NCI-H1048 (cell line): ENCODE measurements around the gene ZNF710.

Source experiments
- DNase-seq: peaks from one replicate; lab custom pipeline; 2025; lab: John Stamatoyannopoulos, UW

Gene ZNF710

GRCh38 chr15:90019611-90020010, 18.5 kb downstream of the ZNF710 start:
- no peak for DNase-seq

DNA sequence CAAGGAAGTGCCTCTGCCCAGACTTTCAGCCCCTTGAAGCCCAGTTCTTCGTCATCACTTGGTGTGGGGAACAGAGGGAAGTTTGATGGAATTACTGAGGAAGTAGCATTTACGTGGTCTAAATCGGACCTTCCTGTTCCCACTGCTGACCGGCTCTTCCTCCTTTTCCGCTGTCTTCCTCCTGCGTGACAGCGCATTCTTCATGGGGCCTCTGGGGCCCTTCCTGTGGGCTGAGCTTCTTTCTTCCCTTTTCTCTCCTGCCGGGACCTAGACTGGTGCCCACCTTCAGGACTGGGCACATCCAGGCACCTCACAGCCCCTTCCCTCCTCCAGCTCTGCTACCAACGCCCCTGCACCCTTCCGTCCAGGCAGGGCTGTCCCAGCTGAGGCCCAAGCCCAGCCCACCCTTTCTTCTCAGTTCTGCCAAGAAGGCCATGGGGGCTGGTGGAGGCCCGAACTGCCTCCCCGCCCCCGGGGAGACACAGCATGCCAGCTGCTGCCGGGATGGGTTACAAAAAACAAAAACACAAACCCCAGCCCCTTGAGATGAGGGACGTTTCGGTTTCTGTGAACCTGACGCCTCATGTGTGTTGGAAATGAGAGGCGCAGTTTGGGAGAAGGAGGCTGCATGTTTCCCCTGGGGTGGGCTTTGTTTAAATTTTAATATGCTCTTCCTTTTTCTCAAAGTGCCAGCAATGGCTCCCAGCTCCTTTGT, 19.1 kb downstream of the ZNF710 start:
- no peak for DNase-seq

- no peak for DNase-seq
Observed at GRCh38 chr15:90020936-90021507, 19.9 kb downstream of the ZNF710 start.

DNA sequence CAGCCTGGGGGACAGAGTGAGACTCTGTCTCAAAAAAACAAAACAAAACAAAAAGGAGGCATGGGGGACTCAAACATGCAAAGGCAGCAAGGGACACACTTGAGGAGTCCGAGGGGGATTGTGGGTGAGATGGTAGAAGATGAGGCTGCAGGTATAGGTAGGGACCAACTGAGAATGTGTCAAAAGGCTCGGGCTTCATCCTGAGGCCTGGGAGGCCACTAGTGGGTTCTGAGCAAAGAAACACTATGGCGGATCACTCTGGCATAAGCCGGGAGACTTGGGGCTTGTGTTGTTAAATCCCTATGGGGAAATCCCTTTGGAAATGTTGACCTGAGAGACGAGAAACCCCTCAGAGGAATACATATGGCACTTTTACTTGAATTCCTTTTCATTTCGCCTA, 21.2 kb downstream of the ZNF710 start:
- DNase-seq = no peak

DNA sequence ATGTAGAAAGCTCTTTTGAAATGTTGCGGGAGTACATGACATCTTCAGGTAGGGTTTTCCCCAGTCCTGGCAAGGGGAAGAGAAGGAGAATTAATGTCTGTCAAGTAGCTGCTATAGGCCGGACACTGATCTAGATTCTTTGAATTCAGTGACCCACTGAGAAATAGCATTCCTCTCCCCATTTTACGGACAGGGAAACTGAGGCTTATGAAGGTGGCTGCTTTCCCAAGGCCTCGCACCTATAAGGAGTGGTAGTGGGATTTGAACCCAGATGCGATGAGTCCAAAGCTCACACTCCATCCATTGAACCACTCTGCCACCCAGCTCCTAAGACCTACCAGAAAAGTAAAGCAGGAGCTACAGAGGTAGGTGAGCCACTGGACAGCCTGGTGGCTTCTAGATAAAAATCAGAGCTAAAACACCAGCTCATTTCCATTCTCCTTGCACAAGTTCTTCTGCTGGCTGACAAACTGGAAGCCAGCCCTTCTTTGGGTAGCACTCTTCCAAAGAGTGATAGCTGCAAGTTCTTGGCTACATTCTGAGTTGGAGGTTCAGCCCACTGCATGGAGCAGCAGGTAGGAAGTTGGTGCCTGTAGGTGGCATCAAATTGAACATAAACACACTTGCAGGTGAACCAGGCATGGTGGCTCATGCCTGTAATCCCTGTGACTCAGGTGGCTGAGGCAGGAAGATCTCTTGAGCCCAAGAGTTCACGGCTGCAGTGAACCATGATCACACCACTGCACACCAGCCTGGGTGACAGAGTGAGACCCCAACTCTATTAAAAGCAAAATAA, 22.0 kb downstream of the ZNF710 start:
- DNase-seq = no peak

DNA sequence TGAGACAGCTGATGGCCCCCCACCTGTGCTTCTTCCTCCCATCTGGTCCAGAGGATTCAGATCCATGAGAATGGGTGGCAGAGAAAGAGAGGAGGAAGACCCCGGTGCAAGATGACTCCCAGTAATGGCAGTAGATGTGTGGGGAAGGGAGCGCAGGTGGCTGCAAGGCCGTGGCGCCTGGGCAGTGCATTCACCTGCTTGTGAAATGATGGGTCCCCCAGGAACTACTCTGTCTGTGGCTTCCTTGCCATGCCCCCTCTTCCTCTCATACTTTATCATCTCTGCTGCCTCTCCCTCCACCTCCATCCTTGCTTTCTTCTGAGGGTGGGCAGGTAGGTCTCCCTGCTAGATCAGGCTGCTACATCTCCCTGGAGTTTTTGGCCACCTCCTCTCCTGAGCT, 23.3 kb downstream of the ZNF710 start:
- no peak for DNase-seq

DNA sequence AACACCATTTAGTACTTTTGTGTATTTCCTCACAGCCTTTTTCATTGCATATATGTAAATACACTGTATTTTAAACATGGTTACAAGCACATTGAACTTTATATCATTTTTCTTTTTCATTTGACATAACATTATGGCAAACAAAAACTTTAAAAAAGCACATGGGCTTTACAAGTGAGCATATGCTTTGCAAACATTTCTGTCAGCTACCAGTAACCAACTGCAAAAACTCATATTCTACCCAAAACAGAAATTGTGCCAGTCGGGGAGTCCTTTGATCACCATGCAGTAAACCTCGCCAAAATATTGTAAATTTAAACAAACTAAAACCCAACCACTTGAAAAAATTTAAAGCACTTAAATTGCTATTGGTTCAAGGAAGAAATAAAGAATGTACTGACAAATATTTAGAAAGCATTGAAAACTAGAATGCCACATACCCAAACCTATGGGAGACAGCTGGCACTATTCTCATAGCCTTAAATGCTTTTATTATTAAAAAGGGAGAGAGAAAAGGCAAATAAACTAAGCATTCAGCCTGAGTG, 24.4 kb downstream of the ZNF710 start:
- no peak for DNase-seq

GRCh38 chr15:90028376-90028944, 27.3 kb downstream of the ZNF710 start:
- no peak for DNase-seq

DNA sequence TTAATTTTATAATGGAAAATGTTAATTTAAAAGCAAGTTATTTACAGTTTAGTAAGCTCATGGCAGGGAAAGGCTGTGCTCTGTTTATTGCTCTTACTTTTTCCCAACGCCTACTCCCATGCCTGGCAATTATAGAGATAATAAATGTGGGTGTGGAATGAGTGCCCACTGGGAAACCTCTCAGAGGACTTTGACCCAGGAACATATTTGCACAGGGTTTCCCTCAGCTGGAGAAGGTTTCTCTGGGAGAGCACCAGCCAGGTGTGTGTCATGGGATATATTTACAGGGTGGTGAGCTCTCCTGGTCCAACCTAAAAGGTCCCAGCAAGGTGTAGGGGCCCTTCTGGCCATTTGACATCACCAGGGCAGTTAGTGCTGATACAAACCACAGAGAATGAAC, 27.9 kb downstream of the ZNF710 start:
- no peak for DNase-seq

DNA sequence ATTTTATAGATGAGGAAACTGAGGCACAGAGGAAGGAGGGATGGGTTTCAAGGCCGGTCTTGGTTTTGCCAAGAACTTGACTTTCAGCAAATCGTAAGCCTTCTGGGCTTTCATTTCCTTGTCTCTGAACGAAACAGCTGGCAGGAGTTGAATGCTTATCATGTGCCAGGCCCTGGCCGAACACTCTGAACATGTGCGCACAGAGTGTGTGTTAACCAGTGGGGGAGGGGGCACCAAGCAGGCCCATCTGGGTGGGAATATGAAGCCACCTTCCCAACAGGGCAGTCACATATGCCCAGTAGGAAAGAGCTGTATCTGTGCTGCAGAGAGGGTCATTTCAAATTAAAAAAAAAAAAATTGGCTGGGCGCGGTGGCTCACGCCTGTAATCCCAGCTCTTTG, 29.3 kb downstream of the ZNF710 start:
- no peak for DNase-seq

GRCh38 chr15:90031231-90031791, 30.2 kb downstream of the ZNF710 start:
- DNase-seq = no peak

DNA sequence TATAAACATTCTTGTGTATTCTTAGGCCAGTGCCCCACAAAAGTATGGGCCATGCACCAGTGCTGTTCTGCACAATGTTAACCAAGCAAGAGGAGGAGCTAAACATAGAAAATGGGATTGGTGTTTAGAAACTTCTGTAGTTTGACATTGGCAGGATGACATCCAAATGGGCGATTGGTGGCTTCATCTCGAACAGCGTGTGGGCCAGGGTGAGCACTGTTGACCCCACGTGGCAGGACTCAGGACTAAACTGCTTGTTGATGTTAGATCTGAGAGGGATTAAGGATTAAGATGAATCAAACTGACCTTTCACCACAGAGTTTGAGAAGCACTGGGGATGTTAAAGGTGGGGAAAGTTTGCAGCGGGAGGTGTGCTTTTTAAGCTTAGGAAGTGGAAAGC, 31.9 kb downstream of the ZNF710 start:
- DNase-seq = no peak

GRCh38 chr15:90033448-90033847, 32.3 kb downstream of the ZNF710 start:
- no peak for DNase-seq

- DNase-seq = no peak
Observed at GRCh38 chr15:90035095-90035839, 34.1 kb downstream of the ZNF710 start.

DNA sequence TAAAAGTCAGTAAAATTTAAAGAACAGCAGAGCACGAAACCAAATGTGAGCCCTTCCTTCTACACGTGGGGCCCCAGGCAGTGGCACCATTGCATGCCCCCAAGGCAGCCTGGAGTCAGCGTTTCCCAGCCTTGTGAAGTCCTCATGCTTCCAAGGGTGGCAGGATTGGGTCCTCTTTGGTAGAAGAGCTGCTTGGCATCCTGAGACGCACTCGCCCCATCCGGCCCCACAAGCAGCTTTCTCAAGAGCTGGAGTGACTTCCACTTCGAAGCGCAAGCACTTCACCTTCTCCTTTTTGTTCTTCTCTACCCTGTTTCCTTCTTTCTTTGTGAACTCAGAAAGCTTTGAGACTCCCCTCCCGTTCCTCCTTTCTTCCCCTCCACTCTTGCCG, 34.7 kb downstream of the ZNF710 start:
- no peak for DNase-seq

GRCh38 chr15:90036343-90036742, 35.2 kb downstream of the ZNF710 start:
- no peak for DNase-seq

DNA sequence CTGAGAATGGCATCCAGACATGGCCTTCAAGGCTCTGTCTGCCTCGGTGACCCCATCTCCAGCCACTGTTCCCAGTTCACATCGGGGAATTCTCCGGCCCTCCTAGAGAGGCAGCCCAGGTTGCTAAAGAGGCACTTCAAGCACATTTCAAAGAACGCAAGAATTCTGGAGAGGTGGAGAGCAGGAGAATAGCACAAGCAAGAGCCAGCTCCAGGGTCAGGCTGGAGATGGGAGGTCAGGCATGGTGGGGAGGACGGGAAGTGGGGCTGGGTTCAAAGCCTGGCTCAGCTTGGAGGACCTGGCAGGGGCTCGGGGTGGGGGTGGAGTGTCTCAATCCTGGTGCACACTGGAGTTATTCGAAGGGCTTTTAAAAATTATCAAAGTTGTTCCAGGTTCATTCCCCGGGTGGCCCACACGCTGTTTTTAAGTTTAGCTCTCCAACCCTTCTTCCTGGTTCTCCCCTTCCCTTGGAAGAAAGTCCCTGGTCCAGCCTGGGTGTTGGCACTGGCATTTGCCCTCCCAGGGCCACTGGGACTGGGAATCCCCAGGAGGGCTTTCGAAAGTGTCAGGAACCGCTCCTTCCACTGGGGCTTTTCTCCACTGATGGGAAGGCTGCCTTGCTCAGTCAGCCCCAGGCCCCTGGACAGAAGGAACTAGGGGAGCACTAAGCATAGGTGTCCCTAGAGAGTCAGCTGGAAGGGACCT, 35.8 kb downstream of the ZNF710 start:
- DNase-seq = no peak

GRCh38 chr15:90037511-90037860, 36.4 kb downstream of the ZNF710 start:
- no peak for DNase-seq

DNA sequence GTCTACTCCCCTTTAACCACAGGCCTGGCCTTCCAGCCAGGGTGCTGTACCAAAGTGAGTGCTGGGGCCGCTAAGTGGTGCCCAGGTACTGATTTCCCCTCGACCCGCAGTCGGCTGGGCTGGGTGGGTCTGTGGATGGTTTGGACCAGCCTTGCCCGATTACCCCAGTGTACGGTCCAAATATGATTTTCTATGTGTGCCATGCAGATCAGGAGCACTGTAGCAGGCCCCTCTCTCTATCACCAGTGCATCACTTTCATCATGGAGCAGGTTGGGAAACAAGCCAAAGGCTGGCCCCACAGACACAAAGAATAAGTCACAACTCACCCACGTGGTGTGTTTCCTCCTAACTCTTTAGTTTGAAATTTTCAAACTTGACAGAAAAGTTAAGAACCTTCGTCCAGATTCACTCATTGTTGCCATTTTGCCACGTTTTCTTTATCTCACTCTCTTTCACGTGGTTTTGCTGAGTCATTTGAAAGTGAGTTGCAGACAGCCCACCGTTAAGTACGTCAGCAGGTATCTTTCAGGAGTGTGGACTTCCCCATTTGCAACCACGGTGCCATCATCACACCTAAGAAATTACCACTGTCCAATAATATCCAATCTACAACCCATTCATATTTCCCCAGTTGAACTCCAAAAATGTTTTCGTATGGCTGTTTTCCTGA, 37.0 kb downstream of the ZNF710 start:
- DNase-seq = no peak

- DNase-seq = no peak
Observed at GRCh38 chr15:90038632-90039095, 37.5 kb downstream of the ZNF710 start.
